Measurements from ENCODE around the gene TEAD1. TPM values are rescaled to one million over a fixed set of nuclear protein-coding genes. Genes with fewer than 3 reads are reported as not detected.

TEAD1 gene
- total RNA-seq, 4 donors from 2014 or later, result 71.5 to 109 (median 88.5) TPM

DNA sequence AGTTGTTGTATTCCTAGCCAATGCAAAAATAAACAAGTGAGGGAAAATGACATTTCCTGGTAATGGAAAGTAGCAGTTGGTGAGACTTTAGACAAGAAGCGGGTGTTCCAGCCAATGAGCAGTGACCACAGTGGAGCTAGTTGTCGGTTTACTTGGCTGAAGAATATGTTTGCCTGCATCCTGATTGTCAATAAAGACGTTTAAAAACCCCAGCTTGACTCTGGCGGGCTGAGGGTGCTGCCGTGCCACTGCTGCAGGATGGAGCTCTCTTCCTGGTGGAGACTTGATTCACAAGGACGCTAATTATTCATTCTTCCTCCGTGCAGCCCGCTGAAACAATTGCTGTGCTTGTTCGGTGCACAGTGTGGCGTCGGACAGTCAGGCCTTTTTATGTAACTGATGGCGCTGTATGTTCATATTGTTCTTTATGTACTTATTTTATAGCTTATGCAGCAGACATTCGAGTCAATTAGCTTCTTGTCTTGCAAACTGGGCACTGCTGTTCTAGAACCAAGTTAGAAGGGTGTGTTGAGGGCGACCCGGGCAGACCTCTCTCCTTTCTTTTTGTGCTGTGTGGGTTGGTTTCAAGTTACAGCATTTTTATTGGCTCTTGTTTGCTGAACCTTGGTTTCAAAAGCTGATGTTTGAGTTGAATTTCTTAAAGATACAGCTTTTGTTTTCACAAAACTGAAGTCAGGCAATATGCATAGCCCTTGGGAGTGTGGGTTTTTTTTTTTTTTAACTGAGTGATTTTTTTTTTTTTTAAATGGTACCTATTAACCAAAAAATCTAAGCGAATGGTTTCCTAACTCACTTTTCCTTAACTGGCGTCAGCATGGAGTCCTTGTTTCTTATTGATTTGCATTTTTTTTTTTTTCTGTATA, 153.9 kb downstream of the TEAD1 start:
- intact Hi-C loops (cut with DNase I), result no loop called here
- peaks cover 15 to 20% of the 10 kb centered on the region in 2 donors for H3K4me1 ChIP-seq
- DNase-seq, result peak; percentile 59 to 62

DNA sequence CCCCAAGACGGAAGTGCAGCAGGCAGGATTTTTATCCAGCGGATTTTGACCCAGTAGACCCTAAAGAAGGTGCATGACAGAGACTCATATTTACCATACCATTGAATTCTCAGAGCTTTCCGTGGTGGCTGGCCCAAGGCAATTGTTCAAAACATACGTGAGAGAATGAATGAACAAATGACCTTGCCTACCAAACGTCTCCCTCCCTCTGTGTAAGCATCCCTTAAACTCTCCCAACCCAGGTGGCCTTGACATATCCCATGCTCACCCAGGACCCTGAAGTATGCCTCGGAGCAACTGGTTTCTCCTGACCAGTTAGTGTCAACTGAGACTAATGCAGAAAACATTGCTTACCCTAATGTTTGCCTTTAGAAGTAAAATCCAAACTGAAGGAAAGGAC, 154.9 kb downstream of the TEAD1 start:
- H3K27ac ChIP-seq, result no peak overlapping the region
- no peaks in the 10 kb centered on the region for H3K27me3 ChIP-seq
- no peaks in the 10 kb centered on the region for H3K36me3 ChIP-seq
- peaks cover 15 to 20% of the 10 kb centered on the region in 2 donors for H3K4me1 ChIP-seq
- intact Hi-C loops (cut with DNase I), result no loop called here
- TF ChIP-seq, protein P1, sequence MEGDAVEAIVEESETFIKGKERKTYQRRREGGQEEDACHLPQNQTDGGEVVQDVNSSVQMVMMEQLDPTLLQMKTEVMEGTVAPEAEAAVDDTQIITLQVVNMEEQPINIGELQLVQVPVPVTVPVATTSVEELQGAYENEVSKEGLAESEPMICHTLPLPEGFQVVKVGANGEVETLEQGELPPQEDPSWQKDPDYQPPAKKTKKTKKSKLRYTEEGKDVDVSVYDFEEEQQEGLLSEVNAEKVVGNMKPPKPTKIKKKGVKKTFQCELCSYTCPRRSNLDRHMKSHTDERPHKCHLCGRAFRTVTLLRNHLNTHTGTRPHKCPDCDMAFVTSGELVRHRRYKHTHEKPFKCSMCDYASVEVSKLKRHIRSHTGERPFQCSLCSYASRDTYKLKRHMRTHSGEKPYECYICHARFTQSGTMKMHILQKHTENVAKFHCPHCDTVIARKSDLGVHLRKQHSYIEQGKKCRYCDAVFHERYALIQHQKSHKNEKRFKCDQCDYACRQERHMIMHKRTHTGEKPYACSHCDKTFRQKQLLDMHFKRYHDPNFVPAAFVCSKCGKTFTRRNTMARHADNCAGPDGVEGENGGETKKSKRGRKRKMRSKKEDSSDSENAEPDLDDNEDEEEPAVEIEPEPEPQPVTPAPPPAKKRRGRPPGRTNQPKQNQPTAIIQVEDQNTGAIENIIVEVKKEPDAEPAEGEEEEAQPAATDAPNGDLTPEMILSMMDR (IDR thresholded peaks at IDR 0.05), result no peak
- no peak for TF ChIP-seq POLR2A (IDR thresholded peaks at IDR 0.05)
- 69 to 71% methylated on average over 6 of the region's 6 CpGs for WGBS, 2 donors
- DNase-seq, result no peak
- H3K9me3 ChIP-seq, result no peaks in the 10 kb centered on the region
- no peak overlapping the region for H3K4me3 ChIP-seq (replicated peaks in 1 of 3)

More for the DNA sequence above, 153.9 kb downstream of the TEAD1 start:
- H3K9me3 ChIP-seq, result no peaks in the 10 kb centered on the region
- 3 to 4% methylated on average over 17 of the region's 17 CpGs for WGBS, 2 donors
- H3K27ac ChIP-seq, result peak overlapping the region; percentile 61 to 79 (median 67)
- no peaks in the 10 kb centered on the region for H3K36me3 ChIP-seq
- peak overlapping the region in 2 of 3 donors; percentile 28 to 30 for H3K4me3 ChIP-seq (replicated peaks in 1 of 3)
- H3K27me3 ChIP-seq, result no peaks in the 10 kb centered on the region
- TF ChIP-seq POLR2A (IDR thresholded peaks at IDR 0.05), result peak in 1 of 2 donors; percentile 58
- TF ChIP-seq, protein P1 (IDR thresholded peaks at IDR 0.05), result peak in 1 of 6 experiments; percentile 9

DNA sequence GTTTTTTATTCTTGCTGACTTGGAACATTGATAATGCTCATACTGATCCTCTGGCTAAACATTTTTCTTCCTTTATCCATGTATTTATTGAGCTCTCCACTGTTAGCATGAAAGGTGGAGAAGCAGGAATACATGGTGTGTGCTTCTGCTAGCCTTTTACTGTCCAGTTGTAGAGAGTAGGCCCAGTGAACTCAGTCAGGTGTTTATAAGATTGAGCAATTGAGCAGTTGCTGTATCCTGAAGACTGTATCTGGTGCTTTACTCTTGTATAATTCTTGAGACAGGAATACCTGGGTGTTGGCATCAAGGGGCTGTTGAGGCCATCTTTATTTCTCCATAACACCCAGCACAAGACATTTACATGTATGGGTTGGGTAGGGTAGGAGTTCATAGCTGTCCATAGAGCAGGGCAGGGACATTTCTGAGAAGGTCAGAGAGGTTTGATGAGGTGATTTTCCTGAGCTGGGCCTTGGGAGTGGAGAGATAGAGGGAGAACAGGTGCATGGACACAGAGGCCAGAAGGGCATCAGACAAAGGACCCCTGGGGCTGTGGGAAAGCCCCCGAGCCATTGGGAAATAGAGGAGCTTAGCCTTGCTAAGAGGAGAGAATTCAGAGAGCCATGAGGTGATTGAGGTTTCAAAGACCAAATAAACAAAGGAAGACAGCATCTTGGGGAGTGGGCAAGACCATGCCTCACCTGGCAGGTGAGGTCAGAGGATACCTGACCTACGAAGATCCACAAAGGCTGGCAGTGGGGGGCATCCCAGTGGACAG, 155.5 kb downstream of the TEAD1 start:
- Histone ChIP-seq H3K36me3 (no peaks in the 10 kb centered on the region), H3K27me3 (no peaks in the 10 kb centered on the region), H3K4me1 (peaks cover 15 to 20% of the 10 kb centered on the region in 2 donors), H3K27ac (no peak overlapping the region), H3K4me3 (replicated peaks in 1 of 3) (no peak overlapping the region), H3K9me3 (no peaks in the 10 kb centered on the region)
- DNase-seq, result no peak
- intact Hi-C loops (cut with DNase I), result no loop called here
- WGBS, 2 donors, result 79 to 91% methylated on average over 2 of the region's 2 CpGs
- TF ChIP-seq POLR2A (IDR thresholded peaks at IDR 0.05), result no peak
- TF ChIP-seq, protein P1 (IDR thresholded peaks at IDR 0.05), result no peak

DNA sequence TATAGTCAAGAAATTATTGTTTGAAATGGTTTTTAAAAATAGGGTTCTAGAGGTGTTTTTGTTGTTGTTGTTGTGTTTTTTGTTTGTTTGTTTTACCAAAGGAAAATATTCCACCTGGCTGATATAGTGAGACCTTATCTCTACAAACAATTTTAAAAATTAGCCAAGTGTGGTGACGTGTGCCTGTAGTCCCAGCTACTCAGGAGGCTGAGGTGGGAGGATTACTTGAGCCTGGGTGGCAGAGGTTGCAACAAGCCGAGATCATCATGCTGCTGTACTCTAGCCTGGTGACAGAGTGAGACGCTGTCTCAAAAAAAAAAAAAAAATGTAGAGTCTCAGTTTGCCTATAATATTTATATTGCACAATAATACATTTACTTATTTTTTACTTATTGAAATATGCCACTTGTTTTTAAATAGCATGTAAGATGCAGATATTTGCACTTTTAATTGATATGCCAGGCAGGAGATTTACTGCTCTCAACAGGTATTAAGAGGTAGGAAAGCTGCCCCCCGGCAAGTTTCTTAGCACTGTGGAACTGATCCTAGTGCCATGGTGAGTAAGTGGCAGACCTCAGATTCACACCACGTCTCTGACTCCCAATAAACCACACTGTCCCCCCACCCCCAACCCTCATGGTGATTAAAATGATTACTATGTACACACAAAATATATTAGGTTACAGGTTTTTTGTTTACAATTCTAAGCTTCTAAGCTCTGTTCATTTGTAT, 157.4 kb downstream of the TEAD1 start:
- TF ChIP-seq POLR2A (IDR thresholded peaks at IDR 0.05), result no peak
- TF ChIP-seq, protein P1 (IDR thresholded peaks at IDR 0.05), result no peak
- no peaks in the 10 kb centered on the region for H3K9me3 ChIP-seq
- intact Hi-C loops (cut with DNase I), result no loop called here
- peaks cover 20% of the 10 kb centered on the region in 2 donors for H3K4me1 ChIP-seq
- H3K27me3 ChIP-seq, result no peaks in the 10 kb centered on the region
- no peak for DNase-seq
- H3K4me3 ChIP-seq (replicated peaks in 1 of 3), result no peak overlapping the region
- H3K36me3 ChIP-seq, result no peaks in the 10 kb centered on the region
- no peak overlapping the region for H3K27ac ChIP-seq
- 88 to 94% methylated on average over 5 of the region's 5 CpGs for WGBS, 2 donors
